GM15510 (cell line): ENCODE measurements around the gene LRRTM3.

Experiments used
- POLR2A ChIP-seq: IDR thresholded peaks from 3 replicates; pipeline ENCODE4 v1.6.1; 2011; ENCODE audit warnings: borderline replicate concordance; ENCODE audit not compliant: insufficient read length; ENCODE audit errors: extremely low read depth

LRRTM3 gene

DNA sequence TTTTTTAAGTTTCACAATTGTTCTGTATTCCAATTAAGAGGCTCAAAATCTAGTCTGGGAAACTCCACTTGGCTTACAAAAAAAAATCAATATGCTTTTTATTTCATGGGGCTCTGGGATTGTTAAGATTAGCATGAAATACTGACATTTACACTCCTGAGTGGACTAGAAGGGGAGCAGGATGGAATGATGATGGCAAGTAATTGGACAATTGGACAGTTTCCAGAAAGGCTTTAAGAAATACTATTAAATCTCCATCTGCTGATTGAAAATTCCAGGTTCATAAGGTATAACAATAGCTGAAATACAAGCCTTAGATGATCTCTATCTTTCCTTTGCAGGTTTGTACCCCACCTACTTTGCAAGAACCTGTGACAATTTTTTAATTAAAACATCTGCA, 184.4 kb downstream of the LRRTM3 start:
- no peak for TF ChIP-seq POLR2A

DNA sequence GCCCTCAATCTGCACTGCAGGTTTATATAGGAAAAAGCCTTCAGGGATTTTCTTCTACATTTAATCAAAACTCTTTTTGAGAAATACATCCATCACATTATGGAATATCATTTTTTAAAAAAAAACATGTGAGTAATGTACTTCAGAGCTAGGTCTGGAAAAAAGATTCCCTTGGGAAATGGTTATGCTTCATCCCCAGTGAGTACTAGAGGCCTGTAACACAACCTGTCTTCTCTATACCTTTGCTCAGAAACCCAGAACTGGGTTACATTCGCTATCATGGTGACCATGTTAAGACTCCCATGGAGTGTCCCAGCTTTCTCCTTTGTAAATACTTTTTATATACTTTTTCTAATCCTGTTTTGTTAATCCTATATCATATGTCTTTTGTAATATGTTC, 186.9 kb downstream of the LRRTM3 start:
- no peak for TF ChIP-seq POLR2A

DNA sequence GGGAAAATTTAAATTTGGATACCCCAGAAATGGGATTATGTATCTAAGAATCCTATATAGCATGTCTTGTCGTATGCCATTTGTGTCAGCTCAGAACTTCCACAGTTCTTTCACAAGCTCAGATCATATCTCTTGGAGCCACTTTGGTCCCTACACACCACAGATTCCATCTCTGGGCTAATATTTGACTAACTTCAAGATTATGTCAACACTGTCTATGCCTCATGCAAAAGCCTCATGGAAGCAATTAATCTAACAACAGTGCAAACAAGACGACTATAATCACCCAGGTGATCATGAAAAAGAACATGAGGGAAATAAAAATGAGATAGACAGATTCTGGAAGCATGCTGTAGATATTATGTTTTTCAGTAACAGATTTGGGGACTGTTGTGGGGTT, 189.1 kb downstream of the LRRTM3 start:
- no peak for TF ChIP-seq POLR2A

DNA sequence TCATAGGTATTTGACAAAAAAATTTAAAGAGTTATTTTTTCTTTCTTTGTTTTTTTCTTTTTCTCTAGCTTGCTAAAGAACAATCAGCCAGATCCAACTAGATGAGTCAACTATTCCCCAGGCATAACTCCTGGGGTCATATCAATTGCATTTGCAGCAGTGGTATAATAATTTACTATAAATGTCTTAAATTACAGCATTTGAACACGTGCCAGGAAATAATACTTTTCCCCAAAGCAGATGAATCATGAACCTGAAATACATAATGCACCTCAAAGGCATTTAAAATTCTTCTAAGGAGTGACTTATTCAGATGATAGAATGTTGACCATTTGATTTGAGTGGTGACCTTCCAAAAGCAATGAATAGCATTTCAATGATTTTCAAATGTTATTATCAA, 190.1 kb downstream of the LRRTM3 start:
- TF ChIP-seq POLR2A = no peak

DNA sequence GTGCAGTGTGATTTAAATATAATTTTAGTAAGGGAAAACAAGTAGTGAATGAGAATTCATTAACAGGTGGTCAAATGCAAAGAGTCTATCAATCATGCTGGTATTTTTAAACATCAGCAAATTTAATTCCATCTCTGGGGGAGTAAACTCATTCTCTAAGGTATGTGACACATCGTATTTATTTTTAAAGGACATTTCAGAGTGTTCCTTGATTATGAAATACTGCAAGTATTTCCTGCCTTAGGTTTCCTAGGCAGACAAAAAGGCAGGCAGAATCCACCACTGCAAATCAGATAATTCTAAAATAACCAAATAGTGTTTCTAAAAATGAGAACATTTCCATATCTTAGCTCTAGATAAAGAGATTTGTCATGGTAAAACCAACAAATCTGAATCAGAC, 193.8 kb downstream of the LRRTM3 start:
- TF ChIP-seq POLR2A = no peak

DNA sequence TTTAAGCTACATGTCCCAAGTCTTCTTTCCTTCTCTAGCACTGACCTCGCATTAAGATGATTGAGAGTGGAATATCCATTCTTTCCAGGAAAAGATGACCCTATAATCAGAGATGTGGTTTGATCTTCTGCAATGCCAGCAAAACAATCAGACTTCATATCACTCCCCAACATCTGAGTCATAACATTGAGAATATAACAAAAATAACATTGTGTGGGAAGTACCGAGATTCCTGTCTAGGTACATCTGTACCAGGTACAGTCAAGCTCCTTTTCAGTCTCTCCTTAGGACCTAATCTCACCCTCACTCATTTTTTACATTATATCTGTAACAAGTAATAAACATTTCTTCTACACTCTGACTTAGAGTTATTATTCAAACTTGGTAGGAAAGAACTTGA, 201.6 kb downstream of the LRRTM3 start:
- TF ChIP-seq POLR2A = no peak

DNA sequence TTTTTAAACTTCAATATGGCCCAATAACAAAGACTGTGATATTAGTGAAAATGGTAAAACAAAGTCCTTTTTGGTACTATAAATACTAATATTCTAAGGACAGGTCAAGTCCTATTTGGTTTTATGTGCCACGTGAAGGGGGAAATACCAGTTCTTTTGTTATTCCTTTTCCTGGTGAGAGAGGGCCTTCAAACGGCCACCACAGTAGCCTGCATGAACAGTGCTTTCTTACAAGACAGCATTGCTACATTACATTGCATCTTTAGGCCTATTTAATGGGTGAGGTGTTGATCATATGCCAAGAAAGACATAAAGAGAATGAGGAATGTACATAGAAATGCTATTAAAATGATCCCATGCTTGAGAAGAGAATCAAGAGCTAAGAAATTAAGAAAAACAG, 214.8 kb downstream of the LRRTM3 start:
- no peak for TF ChIP-seq POLR2A

DNA sequence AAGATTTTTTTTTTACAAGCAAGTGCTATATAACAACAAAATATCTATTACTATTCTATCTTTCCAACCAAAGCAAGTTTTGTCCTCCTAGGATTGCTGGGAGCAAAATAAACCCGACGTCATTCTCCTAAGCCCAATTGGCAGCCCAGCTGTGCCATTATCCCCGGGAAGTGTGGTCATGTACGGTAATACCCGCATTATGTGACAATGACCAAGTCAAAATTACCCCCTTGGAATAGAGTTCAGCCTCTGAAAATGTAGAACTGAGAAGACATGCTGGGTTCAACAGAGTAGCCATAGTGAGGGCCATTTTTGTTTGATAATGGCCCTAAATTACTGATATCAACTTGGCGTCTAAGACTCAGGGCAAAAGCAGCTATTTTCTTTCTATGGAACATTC, 215.5 kb downstream of the LRRTM3 start:
- no peak for TF ChIP-seq POLR2A

DNA sequence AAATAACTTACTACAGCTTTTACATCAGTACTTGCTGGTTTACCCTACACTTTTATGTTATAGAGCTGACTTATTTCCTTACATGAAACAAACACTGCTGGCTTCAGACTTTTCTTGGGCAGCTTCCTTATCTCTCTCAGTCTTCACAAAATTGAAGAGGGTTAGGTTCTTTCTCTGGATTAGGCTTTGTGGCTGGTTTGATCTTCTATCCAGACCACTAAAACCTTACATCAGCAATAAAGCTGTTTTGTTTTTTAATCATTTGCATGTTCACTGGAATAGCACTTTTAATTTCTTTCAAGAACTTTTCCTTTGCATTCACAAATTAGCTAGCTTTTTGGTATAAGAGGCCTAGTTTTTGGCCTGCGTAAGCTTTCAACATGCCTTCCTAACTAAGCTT, 218.7 kb downstream of the LRRTM3 start:
- no peak for TF ChIP-seq POLR2A
